ENCODE measurements around the gene KRTAP3-3. TPM values are rescaled to one million over a fixed set of nuclear protein-coding genes. Genes with fewer than 3 reads are reported as not detected.

KRTAP3-3 gene
- total RNA-seq, 1 experiment from 2014 or later = not detected

- no TSS peak for BruUV-seq (replicated peaks)
- Histone ChIP-seq H3K27me3 (replicated peaks; ENCODE audit: insufficient read depth, low read depth, low read length, poor library complexity) (no peaks in the 10 kb centered on the region), H3K4me1 (ENCODE audit: insufficient read depth, low read length, poor library complexity, severe bottlenecking) (peaks cover 15% of the 10 kb centered on the region), H3K4me3 (ENCODE audit: low read depth, low read length, poor library complexity, severe bottlenecking) (no peak overlapping the region), H3K27ac (ENCODE audit: low read depth, low read length, poor library complexity, severe bottlenecking) (no peak overlapping the region), H3K36me3 (ENCODE audit: insufficient read depth, low read length, poor library complexity, severe bottlenecking) (no peaks in the 10 kb centered on the region), H3K9me3 (ENCODE audit: low read depth, low read length, poor library complexity, severe bottlenecking) (no peaks in the 10 kb centered on the region)
- TF ChIP-seq CTCF (conservative IDR thresholded peaks at IDR 0.05; ENCODE audit: low read depth, low read length) (no peak), EZH2 (IDR thresholded peaks at IDR 0.05; ENCODE audit: borderline replicate concordance, low read depth, low read length, poor library complexity, severe bottlenecking) (no peak)
- ChIA-PET CTCF (no interaction called here), POLR2A (ENCODE audit: low non-redundant PET) (no interaction called here)
- intact Hi-C loops (cut with micrococcal nuclease; ENCODE audit: unreplicated experiment) = no loop called here
- no peak for DNase-seq (ENCODE audit: low spot score)
Observed at GRCh38 chr17:40950176-40950575, 43.8 kb downstream of the KRTAP3-3 start.

GRCh38 chr17:40949418-40949817, 44.5 kb downstream of the KRTAP3-3 start:
- Histone ChIP-seq H3K27ac (ENCODE audit: low read depth, low read length, poor library complexity, severe bottlenecking) (no peak overlapping the region), H3K4me1 (ENCODE audit: insufficient read depth, low read length, poor library complexity, severe bottlenecking) (peaks cover 15% of the 10 kb centered on the region), H3K9me3 (ENCODE audit: low read depth, low read length, poor library complexity, severe bottlenecking) (no peaks in the 10 kb centered on the region), H3K4me3 (ENCODE audit: low read depth, low read length, poor library complexity, severe bottlenecking) (no peak overlapping the region), H3K27me3 (replicated peaks; ENCODE audit: insufficient read depth, low read depth, low read length, poor library complexity) (no peaks in the 10 kb centered on the region), H3K36me3 (ENCODE audit: insufficient read depth, low read length, poor library complexity, severe bottlenecking) (no peaks in the 10 kb centered on the region)
- no peak for DNase-seq (ENCODE audit: low spot score)
- ChIA-PET CTCF (no interaction called here), POLR2A (ENCODE audit: low non-redundant PET) (no interaction called here)
- TF ChIP-seq CTCF (conservative IDR thresholded peaks at IDR 0.05; ENCODE audit: low read depth, low read length) (no peak), EZH2 (IDR thresholded peaks at IDR 0.05; ENCODE audit: borderline replicate concordance, low read depth, low read length, poor library complexity, severe bottlenecking) (no peak)
- no TSS peak for BruUV-seq (replicated peaks)
- intact Hi-C loops (cut with micrococcal nuclease; ENCODE audit: unreplicated experiment) = no loop called here

- intact Hi-C loops (cut with micrococcal nuclease; ENCODE audit: unreplicated experiment) = no loop called here
- no peak for DNase-seq (ENCODE audit: low spot score)
- CTCF ChIA-PET = no interaction called here
Observed at GRCh38 chr17:40947929-40948328, 46.0 kb downstream of the KRTAP3-3 start.

More at GRCh38 chr17:40947929-40948328, 46.0 kb downstream of the KRTAP3-3 start:
- Histone ChIP-seq H3K4me1 (ENCODE audit: insufficient read depth, low read length, poor library complexity, severe bottlenecking) (peaks cover 11% of the 10 kb centered on the region), H3K36me3 (ENCODE audit: insufficient read depth, low read length, poor library complexity, severe bottlenecking) (no peaks in the 10 kb centered on the region), H3K4me3 (ENCODE audit: low read depth, low read length, poor library complexity, severe bottlenecking) (no peak overlapping the region), H3K27ac (ENCODE audit: low read depth, low read length, poor library complexity, severe bottlenecking) (no peak overlapping the region), H3K27me3 (replicated peaks; ENCODE audit: insufficient read depth, low read depth, low read length, poor library complexity) (no peaks in the 10 kb centered on the region), H3K9me3 (ENCODE audit: low read depth, low read length, poor library complexity, severe bottlenecking) (no peaks in the 10 kb centered on the region)
- POLR2A ChIA-PET (ENCODE audit: low non-redundant PET) = no interaction called here
- TF ChIP-seq EZH2 (IDR thresholded peaks at IDR 0.05; ENCODE audit: borderline replicate concordance, low read depth, low read length, poor library complexity, severe bottlenecking) (no peak), CTCF (conservative IDR thresholded peaks at IDR 0.05; ENCODE audit: low read depth, low read length) (no peak)
- no TSS peak for BruUV-seq (replicated peaks)
